ENCODE results near the gene ENAH. TPM values are rescaled to one million over a fixed set of nuclear protein-coding genes. Genes with fewer than 3 reads are reported as not detected.
A peak's percentile ranks its signal among the peaks of the same experiment; 100 is the strongest.
"Not testable (repeated sequence)": the region's sequence is repeated elsewhere in the genome, so short reads cannot be mapped to it uniquely, and the experiment has no call there.

Gene ENAH
- total RNA-seq, 1 donor from 2014 or later, result 265 TPM

GRCh38 chr1:225476538-225476988 lies 176.4 kb downstream of the ENAH start:
- no peak for DNase-seq
- Mint-ChIP-seq H3K27ac (ENCODE audit: unreplicated experiment) (no peak overlapping the region), H3K9me3 (ENCODE audit: unreplicated experiment) (peaks cover 1% of the 10 kb centered on the region), H3K4me3 (ENCODE audit: unreplicated experiment) (peak overlapping the region; percentile 15), H3K36me3 (ENCODE audit: unreplicated experiment) (no peaks in the 10 kb centered on the region), H3K27me3 (ENCODE audit: unreplicated experiment) (peaks cover 13% of the 10 kb centered on the region), H3K4me1 (ENCODE audit: low read depth, unreplicated experiment) (peaks cover 7% of the 10 kb centered on the region)
- no peak for TF ChIP-seq CTCF (IDR thresholded peaks at IDR 0.05; ENCODE audit: partially characterized antibody, unreplicated experiment)

GRCh38 chr1:225476100-225476511 lies 176.8 kb downstream of the ENAH start:
- Mint-ChIP-seq H3K27ac (ENCODE audit: unreplicated experiment) (no peak overlapping the region), H3K4me1 (ENCODE audit: low read depth, unreplicated experiment) (peaks cover 6% of the 10 kb centered on the region), H3K9me3 (ENCODE audit: unreplicated experiment) (peaks cover 1% of the 10 kb centered on the region), H3K4me3 (ENCODE audit: unreplicated experiment) (no peak overlapping the region), H3K36me3 (ENCODE audit: unreplicated experiment) (no peaks in the 10 kb centered on the region), H3K27me3 (ENCODE audit: unreplicated experiment) (peaks cover 13% of the 10 kb centered on the region)
- DNase-seq, result no peak
- no peak for TF ChIP-seq CTCF (IDR thresholded peaks at IDR 0.05; ENCODE audit: partially characterized antibody, unreplicated experiment)

GRCh38 chr1:225474986-225475820 lies 177.7 kb downstream of the ENAH start:
- peak; percentile 76 for DNase-seq
- Mint-ChIP-seq H3K27ac (ENCODE audit: unreplicated experiment) (no peak overlapping the region), H3K27me3 (ENCODE audit: unreplicated experiment) (peaks cover 13% of the 10 kb centered on the region), H3K4me3 (ENCODE audit: unreplicated experiment) (no peak overlapping the region), H3K4me1 (ENCODE audit: low read depth, unreplicated experiment) (peaks cover 4% of the 10 kb centered on the region), H3K9me3 (ENCODE audit: unreplicated experiment) (peaks cover 1% of the 10 kb centered on the region), H3K36me3 (ENCODE audit: unreplicated experiment) (no peaks in the 10 kb centered on the region)
- TF ChIP-seq CTCF (IDR thresholded peaks at IDR 0.05; ENCODE audit: partially characterized antibody, unreplicated experiment), result peak; percentile 100

DNA sequence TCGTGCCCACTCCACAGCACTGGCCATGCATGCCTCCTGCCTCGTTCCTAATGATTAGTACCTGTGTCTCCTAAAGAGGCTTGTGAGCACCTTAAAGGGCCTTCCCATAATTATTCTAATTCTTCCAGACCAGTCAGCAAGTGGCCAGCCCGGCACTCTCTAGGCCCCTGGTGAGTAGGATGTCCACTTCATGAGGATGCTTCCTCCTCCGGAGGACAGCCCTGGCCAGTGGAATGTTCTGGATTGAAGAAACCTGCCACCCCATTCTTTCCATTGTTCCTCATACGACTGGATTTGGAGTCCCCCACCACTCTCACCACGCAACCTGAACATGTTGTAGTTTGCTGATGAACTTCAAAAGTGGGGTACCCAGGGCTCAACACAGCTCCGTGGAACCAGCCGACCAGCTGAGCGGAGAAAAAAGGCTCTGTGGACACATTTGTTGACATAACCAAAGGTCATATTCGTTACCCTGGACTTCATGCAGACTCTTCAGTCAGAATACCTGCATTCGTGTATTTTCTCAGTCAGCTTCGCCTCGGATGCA lies 178.4 kb downstream of the ENAH start:
- no peak for TF ChIP-seq CTCF (IDR thresholded peaks at IDR 0.05; ENCODE audit: partially characterized antibody, unreplicated experiment)
- H3K4me3 Mint-ChIP-seq (ENCODE audit: unreplicated experiment), result peak overlapping the region; percentile 28
- DNase-seq, result no peak
- peaks cover 1% of the 10 kb centered on the region for H3K9me3 Mint-ChIP-seq (ENCODE audit: unreplicated experiment)
- H3K27ac Mint-ChIP-seq (ENCODE audit: unreplicated experiment), result no peak overlapping the region
- peaks cover 11% of the 10 kb centered on the region for H3K27me3 Mint-ChIP-seq (ENCODE audit: unreplicated experiment)
- H3K4me1 Mint-ChIP-seq (ENCODE audit: low read depth, unreplicated experiment), result peaks cover 4% of the 10 kb centered on the region
- no peaks in the 10 kb centered on the region for H3K36me3 Mint-ChIP-seq (ENCODE audit: unreplicated experiment)

DNA sequence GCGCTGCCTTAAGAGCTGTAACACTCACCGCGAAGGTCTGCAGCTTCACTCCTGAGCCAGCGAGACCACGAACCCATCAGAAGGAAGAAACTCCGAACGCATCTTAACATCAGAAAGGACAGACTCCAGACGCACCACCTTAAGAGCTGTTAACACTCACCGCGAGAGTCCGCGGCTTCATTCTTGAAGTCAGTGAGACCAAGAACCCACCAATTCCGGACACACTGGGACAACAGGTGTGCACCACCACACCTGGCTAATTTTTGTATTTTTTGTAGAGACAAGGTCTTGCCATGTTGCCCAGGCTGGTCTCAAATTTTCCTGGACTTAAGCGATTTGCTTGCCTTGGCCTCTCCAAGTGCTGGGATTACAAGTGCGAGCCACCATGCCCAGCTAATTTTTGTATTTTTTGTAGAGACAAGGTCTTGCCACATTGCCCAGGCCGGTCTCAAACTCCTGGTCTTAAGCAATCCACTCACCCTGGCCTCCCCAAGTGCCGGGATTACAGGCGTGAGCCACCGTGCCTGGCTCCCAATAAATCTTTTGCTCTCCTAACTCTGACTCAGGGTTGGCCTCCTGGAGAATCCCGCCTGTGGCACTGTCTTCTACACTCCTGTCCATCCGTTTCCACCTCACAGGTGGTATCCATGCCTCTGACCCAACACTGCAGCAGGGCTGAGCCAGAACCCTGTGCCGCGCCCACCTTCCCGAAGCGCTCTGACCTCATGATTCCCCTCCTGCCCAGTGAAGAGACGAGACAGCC lies 179.1 kb downstream of the ENAH start:
- DNase-seq; H3K9me3 Mint-ChIP-seq (ENCODE audit: unreplicated experiment); H3K27ac Mint-ChIP-seq (ENCODE audit: unreplicated experiment); H3K4me1 Mint-ChIP-seq (ENCODE audit: low read depth, unreplicated experiment); H3K36me3 Mint-ChIP-seq (ENCODE audit: unreplicated experiment): not testable (repeated sequence)
- Mint-ChIP-seq H3K4me3 (ENCODE audit: unreplicated experiment) (peak overlapping the region; percentile 28), H3K27me3 (ENCODE audit: unreplicated experiment) (peaks cover 14% of the 10 kb centered on the region)

GRCh38 chr1:225473266-225473665 lies 179.7 kb downstream of the ENAH start:
- not testable (repeated sequence) for DNase-seq; H3K4me3 Mint-ChIP-seq (ENCODE audit: unreplicated experiment); H3K27ac Mint-ChIP-seq (ENCODE audit: unreplicated experiment); H3K36me3 Mint-ChIP-seq (ENCODE audit: unreplicated experiment); H3K9me3 Mint-ChIP-seq (ENCODE audit: unreplicated experiment)
- Mint-ChIP-seq H3K4me1 (ENCODE audit: low read depth, unreplicated experiment) (peaks cover 14% of the 10 kb centered on the region), H3K27me3 (ENCODE audit: unreplicated experiment) (peaks cover 17% of the 10 kb centered on the region)

All from glutamatergic neuron (in vitro differentiated cells).